Activated CD8-positive, alpha-beta T cell treated with anti-CD3 and anti-CD28 coated beads for 36 hours (primary cell): Measurements from ENCODE around the gene STMN3. TPM values are rescaled to one million over a fixed set of nuclear protein-coding genes. Genes with fewer than 3 reads are reported as not detected.
"Not testable (repeated sequence)": the region's sequence is repeated elsewhere in the genome, so short reads cannot be mapped to it uniquely, and the experiment has no call there.

Experiments
- ATAC-seq: fragments of 200-7000 bp; cut with Tn5 transposase; one replicate; pipeline ENCODE4 v1.10.0; 2021; ENCODE audit warnings: mild to moderate bottlenecking, moderate library complexity
- CTCF ChIA-PET: fragments of 350-600 bp; sonication (Branson Sonifier 250); formaldehyde crosslinking; loops from one replicate; lab custom pipeline; 2021; ENCODE audit warnings: antibody characterized with exemption; lab: Charles Lee
- POLR2A ChIA-PET: fragments of 350-600 bp; sonication (Branson Sonifier 250); formaldehyde crosslinking; loops from one replicate; lab custom pipeline; 2021; ENCODE audit warnings: antibody characterized with exemption; lab: Charles Lee
- DNase-seq: peaks from one replicate; pipeline ENCODE4 v3.0.0-alpha.2; 2020
- H3K27ac Mint-ChIP-seq: one replicate; pipeline ENCODE4 v1.8.0; 2021; ENCODE audit warnings: mild to moderate bottlenecking, mixed read lengths
- H3K27me3 Mint-ChIP-seq: one replicate; pipeline ENCODE4 v1.8.0; 2021; ENCODE audit warnings: mixed read lengths
- H3K36me3 Mint-ChIP-seq: one replicate; pipeline ENCODE4 v1.8.0; 2021; ENCODE audit warnings: low read depth, mixed read lengths
- H3K4me1 Mint-ChIP-seq: one replicate; pipeline ENCODE4 v1.8.0; 2021; ENCODE audit warnings: low read depth, mixed read lengths
- H3K4me3 Mint-ChIP-seq: one replicate; pipeline ENCODE4 v1.8.0; 2021; ENCODE audit warnings: mild to moderate bottlenecking, moderate library complexity, mixed read lengths
- H3K9me3 Mint-ChIP-seq: one replicate; pipeline ENCODE4 v1.8.0; 2021; ENCODE audit warnings: mixed read lengths
- intact Hi-C: fragments of 100-400 bp; cut with micrococcal nuclease; formaldehyde crosslinking; loops from one replicate; pipeline ENCODE4 v1.10.0; 2022
- total RNA-seq, 2 experiments: library from RNA; stranded (reverse); gene quantifications; one replicate each; pipeline ENCODE4 v1.2.3, GENCODE V29; 2021
- TF ChIP-seq, protein P1 (sequence below): fragments of 200-600 bp; IDR thresholded peaks from one replicate; pipeline ENCODE4 v1.8.0; 2022; ENCODE audit warnings: antibody characterized with exemption, mild to moderate bottlenecking

STMN3 gene
- total RNA-seq, 2 experiments from 2014 or later = 17.8 to 18.4 TPM

DNA sequence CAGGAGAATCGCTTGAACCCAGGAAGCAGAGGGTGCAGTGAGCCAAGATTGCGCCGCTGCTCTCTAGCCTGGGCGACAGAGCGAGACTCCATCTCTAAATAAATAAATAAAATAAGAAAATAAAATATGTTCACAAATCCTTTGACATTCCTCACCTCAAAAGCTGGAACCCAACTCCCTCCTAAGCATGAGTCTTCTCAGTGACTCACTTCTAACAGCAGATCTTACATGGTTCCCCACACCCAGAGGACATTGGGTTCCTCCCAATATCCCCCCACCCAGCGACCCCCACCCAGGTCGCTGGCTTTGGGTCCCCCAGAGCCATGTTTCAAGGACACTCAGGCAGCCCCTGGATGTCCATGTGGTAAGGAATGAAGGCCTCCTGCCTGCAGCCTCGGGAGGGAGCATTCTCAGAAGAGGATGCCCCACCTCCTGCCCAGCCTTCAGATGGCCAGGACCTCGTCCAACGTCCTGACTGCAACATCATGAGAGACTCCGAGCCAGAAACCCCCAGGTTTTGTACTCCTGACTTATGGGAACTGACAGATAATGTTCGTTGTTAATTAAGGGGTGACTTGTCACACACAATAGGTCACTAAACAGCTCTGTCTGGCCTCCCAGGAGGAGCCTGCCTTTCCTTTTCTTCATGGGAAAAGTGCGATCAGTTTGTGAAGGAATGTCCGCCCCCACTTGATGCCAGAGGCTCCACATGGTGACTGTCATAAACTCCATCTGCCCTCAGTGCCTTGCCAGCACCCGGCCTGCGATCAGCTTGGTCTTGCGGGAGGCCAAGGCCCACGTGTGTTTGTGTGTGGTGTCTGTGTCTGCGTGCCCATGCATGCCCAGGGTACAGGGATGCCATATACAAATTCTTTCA is 16.2 kb downstream of the STMN3 start:
- peaks cover 3% of the 10 kb centered on the region for H3K36me3 Mint-ChIP-seq
- ChIA-PET CTCF (interaction anchor here (1.1 to 2.4 kb wide), 3 partner anchors 10 to 229 kb away, joined by 3 to 10 read pairs (median 3); partner anchors contain the start of gene GMEB2), POLR2A (interaction anchor here (0.9 to 5.8 kb wide), 4 partner anchors 9 to 80 kb away, joined by 3 to 57 read pairs (median 5); partner anchors contain the start of gene GMEB2)
- peak overlapping the region; percentile 82 for H3K27ac Mint-ChIP-seq
- TF ChIP-seq, protein P1, sequence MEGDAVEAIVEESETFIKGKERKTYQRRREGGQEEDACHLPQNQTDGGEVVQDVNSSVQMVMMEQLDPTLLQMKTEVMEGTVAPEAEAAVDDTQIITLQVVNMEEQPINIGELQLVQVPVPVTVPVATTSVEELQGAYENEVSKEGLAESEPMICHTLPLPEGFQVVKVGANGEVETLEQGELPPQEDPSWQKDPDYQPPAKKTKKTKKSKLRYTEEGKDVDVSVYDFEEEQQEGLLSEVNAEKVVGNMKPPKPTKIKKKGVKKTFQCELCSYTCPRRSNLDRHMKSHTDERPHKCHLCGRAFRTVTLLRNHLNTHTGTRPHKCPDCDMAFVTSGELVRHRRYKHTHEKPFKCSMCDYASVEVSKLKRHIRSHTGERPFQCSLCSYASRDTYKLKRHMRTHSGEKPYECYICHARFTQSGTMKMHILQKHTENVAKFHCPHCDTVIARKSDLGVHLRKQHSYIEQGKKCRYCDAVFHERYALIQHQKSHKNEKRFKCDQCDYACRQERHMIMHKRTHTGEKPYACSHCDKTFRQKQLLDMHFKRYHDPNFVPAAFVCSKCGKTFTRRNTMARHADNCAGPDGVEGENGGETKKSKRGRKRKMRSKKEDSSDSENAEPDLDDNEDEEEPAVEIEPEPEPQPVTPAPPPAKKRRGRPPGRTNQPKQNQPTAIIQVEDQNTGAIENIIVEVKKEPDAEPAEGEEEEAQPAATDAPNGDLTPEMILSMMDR = no peak
- DNase-seq (no peak), ATAC-seq (no peak)
- no peaks in the 10 kb centered on the region for H3K27me3 Mint-ChIP-seq
- peaks cover 57% of the 10 kb centered on the region for H3K4me1 Mint-ChIP-seq
- H3K9me3 Mint-ChIP-seq = no peaks in the 10 kb centered on the region
- intact Hi-C loops = no loop called here
- H3K4me3 Mint-ChIP-seq = no peak overlapping the region

DNA sequence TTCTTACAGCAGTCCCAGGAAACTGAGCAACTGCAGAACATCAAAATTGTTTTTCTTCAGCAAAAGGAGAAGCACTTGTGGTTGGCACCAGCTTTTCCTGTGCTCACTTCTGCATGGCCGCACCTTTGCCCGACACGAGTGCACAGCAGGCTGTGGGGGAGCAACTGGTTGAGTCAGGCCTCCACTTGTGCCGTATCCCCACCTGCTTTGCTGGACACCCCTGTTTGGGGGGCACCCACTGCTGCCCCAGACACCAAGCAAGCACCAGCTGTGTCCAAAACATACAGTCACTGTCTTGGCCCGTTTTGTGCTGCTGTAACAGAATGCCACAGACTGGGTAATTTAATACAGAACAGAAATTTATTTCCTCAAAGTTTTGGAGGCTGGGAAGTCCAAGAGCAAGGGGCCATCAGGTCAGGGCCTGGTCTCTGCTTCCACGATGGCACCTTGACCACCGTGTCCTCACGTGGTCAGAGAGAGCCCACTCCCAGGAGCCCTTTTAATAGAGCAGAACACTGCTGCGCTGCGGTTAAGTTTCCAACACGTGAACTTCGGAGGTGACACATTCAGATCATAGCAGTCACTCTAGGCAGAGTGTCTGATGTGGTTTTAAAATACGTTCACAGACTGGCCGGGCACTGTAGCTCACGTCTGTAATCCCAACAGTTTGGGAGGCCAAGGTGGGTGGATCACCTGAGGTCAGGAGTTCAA is 17.6 kb downstream of the STMN3 start:
- H3K4me1 Mint-ChIP-seq = peaks cover 61% of the 10 kb centered on the region
- H3K27ac Mint-ChIP-seq = peak overlapping the region; percentile 95
- DNase-seq (peak; percentile 91), ATAC-seq (peak; percentile 67)
- ChIA-PET CTCF (interaction anchor here (1.1 kb wide), 1 partner anchor 9 kb away, joined by 3 read pairs; the partner anchor contains the start of gene GMEB2), POLR2A (interaction anchor here (0.6 to 1.5 kb wide), 5 partner anchors 8 to 127 kb away, joined by 3 to 7 read pairs (median 3); partner anchors contain the start of gene GMEB2)
- no peaks in the 10 kb centered on the region for H3K9me3 Mint-ChIP-seq
- intact Hi-C loops = no loop called here
- H3K36me3 Mint-ChIP-seq = peaks cover 7% of the 10 kb centered on the region
- H3K4me3 Mint-ChIP-seq = peak overlapping the region; percentile 55
- H3K27me3 Mint-ChIP-seq = no peaks in the 10 kb centered on the region
- TF ChIP-seq, protein P1 = no peak

DNA sequence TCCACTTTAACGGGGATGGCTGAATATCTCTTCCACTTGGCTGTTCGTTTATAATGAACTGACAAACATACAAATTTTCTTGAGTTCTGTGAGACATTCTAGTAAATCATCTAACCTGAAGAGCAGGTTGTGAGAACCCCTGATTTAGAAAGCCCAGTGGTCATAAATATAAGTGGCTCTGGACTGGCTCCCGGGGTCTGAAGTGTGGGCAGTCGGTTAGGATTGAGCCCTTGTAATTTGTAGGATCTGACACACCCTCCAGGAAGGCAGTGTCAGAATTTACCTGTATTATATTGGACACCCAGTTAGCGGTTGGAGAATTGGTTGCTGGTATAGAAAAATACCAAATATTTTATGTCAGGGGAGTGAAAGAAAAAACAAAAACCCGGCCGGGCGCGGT is 19.5 kb downstream of the STMN3 start:
- H3K27ac Mint-ChIP-seq = no peak overlapping the region
- DNase-seq (no peak), ATAC-seq (no peak)
- H3K4me3 Mint-ChIP-seq = no peak overlapping the region
- H3K9me3 Mint-ChIP-seq = no peaks in the 10 kb centered on the region
- intact Hi-C loops = no loop called here
- POLR2A ChIA-PET = interaction anchor here (0.6 kb wide), 1 partner anchor 36 kb away, joined by 4 read pairs; no protein-coding TSS in a partner anchor
- peaks cover 58% of the 10 kb centered on the region for H3K4me1 Mint-ChIP-seq
- peaks cover 14% of the 10 kb centered on the region for H3K36me3 Mint-ChIP-seq
- TF ChIP-seq, protein P1 = no peak
- CTCF ChIA-PET = interaction anchor here (1.2 kb wide), 1 partner anchor 8 kb away, joined by 5 read pairs; no protein-coding TSS in a partner anchor
- no peaks in the 10 kb centered on the region for H3K27me3 Mint-ChIP-seq

DNA sequence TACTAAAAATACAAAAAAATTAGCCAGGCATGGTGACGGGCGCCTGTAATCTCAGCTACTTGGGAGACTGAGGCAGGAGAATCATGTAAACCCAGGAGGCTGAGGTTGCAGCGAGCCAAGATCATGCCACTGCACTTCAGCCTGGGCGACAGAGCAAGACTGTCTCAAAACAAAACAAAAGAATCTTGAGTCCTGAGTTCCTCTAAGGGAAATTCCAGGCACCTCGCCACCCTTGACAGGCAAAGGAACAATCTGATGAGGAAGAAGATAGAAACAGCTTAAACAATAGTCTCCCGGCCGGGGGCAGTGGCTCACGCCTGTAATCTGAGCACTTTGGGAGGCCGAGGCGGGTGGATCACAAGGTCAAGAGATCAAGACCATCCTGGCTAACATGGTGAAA is 21.8 kb downstream of the STMN3 start:
- H3K27me3 Mint-ChIP-seq, DNase-seq, ATAC-seq, intact Hi-C loops, H3K9me3 Mint-ChIP-seq, H3K4me3 Mint-ChIP-seq: not testable (repeated sequence)
- Mint-ChIP-seq H3K4me1 (peaks cover 49% of the 10 kb centered on the region), H3K27ac (peak overlapping the region; percentile 71), H3K36me3 (peaks cover 21% of the 10 kb centered on the region)
- ChIA-PET POLR2A (interaction anchor here (1.4 kb wide), 1 partner anchor 9 kb away, joined by 3 read pairs; no protein-coding TSS in a partner anchor), CTCF (interaction anchor here (1.2 kb wide), 1 partner anchor 10 kb away, joined by 3 read pairs; no protein-coding TSS in a partner anchor)

DNA sequence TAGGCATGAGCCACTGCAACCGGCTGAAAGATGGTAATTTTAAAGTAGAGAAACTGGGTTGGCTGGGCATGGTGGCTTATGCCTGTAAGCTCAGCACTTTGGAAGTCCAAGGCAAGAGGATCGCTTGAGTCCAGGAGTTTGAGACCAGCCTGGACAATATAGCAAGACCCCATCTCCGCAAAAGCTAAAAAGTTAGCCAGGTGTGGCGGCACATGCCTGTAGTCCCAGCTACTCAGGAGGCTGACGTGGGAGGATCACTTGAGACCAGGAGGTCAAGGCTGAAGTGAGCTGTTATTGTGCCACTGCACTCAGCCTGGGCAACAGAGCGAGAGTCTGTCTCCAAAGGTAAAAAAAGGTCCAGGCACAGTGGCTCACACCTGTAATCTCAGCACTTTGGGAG is 22.3 kb downstream of the STMN3 start:
- H3K27me3 Mint-ChIP-seq, intact Hi-C loops, ATAC-seq, H3K4me3 Mint-ChIP-seq, H3K27ac Mint-ChIP-seq, DNase-seq, H3K9me3 Mint-ChIP-seq: not testable (repeated sequence)
- H3K4me1 Mint-ChIP-seq = peaks cover 47% of the 10 kb centered on the region
- CTCF ChIA-PET = interaction anchor here (1.2 kb wide), 1 partner anchor 11 kb away, joined by 3 read pairs; no protein-coding TSS in a partner anchor
- POLR2A ChIA-PET = interaction anchor here (1.4 kb wide), 1 partner anchor 10 kb away, joined by 3 read pairs; no protein-coding TSS in a partner anchor
- H3K36me3 Mint-ChIP-seq = peaks cover 21% of the 10 kb centered on the region
